DOHH2 (cell line): Measurements from ENCODE around the gene IGSF10.

Source experiments
- H3F3A ChIP-seq: fragments of 200-600 bp; sonication (generic), shearing (Covaris generic); 2 replicates; pipeline ENCODE4 v1.6.0; 2016; ENCODE audit warnings: antibody characterized with exemption, mild to moderate bottlenecking; ENCODE audit not compliant: control insufficient read depth, insufficient read depth
- H3K27ac ChIP-seq: fragments of 200-600 bp; sonication (generic); 2 replicates; pipeline ENCODE4 v1.5.1; 2014; ENCODE audit warnings: low read depth, mild to moderate bottlenecking, low read length, moderate library complexity
- H3K27me3 ChIP-seq: fragments of 200-600 bp; sonication (generic); 2 replicates; pipeline ENCODE4 v1.6.1; 2014; ENCODE audit warnings: mild to moderate bottlenecking, low read length, mixed read lengths; ENCODE audit not compliant: control insufficient read depth
- H3K36me3 ChIP-seq: fragments of 200-600 bp; sonication (generic); 2 replicates; pipeline ENCODE4 v1.6.1; 2014; ENCODE audit warnings: mild to moderate bottlenecking, low read length, moderate library complexity, mixed read lengths; ENCODE audit not compliant: control insufficient read depth
- H3K4me1 ChIP-seq: fragments of 200-600 bp; sonication (generic); 2 replicates; pipeline ENCODE4 v1.6.1; 2014; ENCODE audit warnings: mild to moderate bottlenecking, low read length, mixed read lengths; ENCODE audit not compliant: control insufficient read depth
- H3K4me2 ChIP-seq: fragments of 200-600 bp; sonication (generic); 2 replicates; pipeline ENCODE4 v1.6.0; 2014; ENCODE audit warnings: mild to moderate bottlenecking, low read length, moderate library complexity
- H3K4me3 ChIP-seq: fragments of 200-600 bp; sonication (generic); 2 replicates; pipeline ENCODE4 v1.5.1; 2014; ENCODE audit warnings: mild to moderate bottlenecking, low read length, mixed read lengths
- H3K79me2 ChIP-seq: fragments of 200-600 bp; sonication (generic); 2 replicates; pipeline ENCODE4 v1.6.1; 2014; ENCODE audit warnings: mild to moderate bottlenecking, low read length, mixed read lengths; ENCODE audit not compliant: control insufficient read depth
- H3K9me2 ChIP-seq: fragments of 200-600 bp; sonication (generic); replicated peaks from 2 replicates; pipeline ENCODE4 v1.6.1; 2014; ENCODE audit warnings: mild to moderate bottlenecking, low read length, mixed read lengths; ENCODE audit not compliant: control insufficient read depth
- H3K9me3 ChIP-seq: fragments of 200-600 bp; sonication (generic); 2 replicates; pipeline ENCODE4 v1.6.1; 2014; ENCODE audit warnings: antibody characterized with exemption, low read length, mixed read lengths; ENCODE audit not compliant: control insufficient read depth, insufficient read depth
- H4K20me1 ChIP-seq: fragments of 200-600 bp; sonication (generic); 2 replicates; pipeline ENCODE4 v1.6.0; 2014; ENCODE audit warnings: low read depth, mild to moderate bottlenecking, antibody characterized with exemption, low read length, moderate library complexity; ENCODE audit not compliant: control insufficient read depth, insufficient read depth
- EZH2phosphoT487 ChIP-seq: fragments of 200-600 bp; sonication (generic); IDR thresholded peaks from 2 replicates; pipeline ENCODE4 v1.6.1; 2017; ENCODE audit warnings: borderline replicate concordance, mild to moderate bottlenecking, antibody characterized with exemption, low read length, moderate library complexity, mixed read lengths
- TF ChIP-seq, protein P1 (sequence below): fragments of 200-600 bp; sonication (generic); IDR thresholded peaks from one replicate; pipeline ENCODE4 v1.5.1; 2014; ENCODE audit warnings: antibody characterized with exemption, mild to moderate bottlenecking, low read depth, low read length; ENCODE audit not compliant: poor library complexity, severe bottlenecking

Gene IGSF10

DNA sequence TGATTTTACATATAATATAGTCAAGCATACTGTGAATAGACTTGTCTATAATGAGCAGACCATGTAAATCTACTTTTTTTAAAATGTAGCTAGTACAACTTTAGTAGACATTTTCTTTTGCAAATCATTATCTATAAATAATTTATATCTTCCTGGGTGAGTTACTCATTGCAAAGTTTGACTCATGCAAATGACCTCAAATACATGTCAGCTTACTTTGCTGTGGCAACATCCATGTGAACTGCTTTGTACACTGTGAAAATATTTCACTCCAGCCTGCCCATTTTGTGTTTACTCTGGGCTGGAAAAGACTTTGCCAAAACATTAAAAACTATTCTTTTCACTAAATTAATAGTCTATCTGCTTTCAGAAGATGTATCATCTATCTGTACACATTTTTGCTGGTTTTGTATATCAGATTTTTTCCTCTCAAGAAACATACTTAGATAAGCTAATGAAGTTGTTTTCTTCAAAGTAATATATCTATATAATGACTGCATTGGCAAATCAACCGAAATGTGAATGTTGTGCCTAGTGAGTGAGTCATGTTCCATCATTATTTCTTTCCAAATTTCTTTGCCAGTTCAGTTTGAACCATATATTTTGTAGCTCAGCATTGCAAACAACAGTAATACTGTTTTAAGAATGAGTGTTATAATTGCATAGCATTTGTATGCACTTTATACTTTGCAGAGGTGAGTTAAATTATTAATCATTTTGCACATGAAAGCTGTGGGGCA is 26.5 kb downstream of the IGSF10 start:
- no peak for TF ChIP-seq EZH2phosphoT487
- TF ChIP-seq, protein P1, sequence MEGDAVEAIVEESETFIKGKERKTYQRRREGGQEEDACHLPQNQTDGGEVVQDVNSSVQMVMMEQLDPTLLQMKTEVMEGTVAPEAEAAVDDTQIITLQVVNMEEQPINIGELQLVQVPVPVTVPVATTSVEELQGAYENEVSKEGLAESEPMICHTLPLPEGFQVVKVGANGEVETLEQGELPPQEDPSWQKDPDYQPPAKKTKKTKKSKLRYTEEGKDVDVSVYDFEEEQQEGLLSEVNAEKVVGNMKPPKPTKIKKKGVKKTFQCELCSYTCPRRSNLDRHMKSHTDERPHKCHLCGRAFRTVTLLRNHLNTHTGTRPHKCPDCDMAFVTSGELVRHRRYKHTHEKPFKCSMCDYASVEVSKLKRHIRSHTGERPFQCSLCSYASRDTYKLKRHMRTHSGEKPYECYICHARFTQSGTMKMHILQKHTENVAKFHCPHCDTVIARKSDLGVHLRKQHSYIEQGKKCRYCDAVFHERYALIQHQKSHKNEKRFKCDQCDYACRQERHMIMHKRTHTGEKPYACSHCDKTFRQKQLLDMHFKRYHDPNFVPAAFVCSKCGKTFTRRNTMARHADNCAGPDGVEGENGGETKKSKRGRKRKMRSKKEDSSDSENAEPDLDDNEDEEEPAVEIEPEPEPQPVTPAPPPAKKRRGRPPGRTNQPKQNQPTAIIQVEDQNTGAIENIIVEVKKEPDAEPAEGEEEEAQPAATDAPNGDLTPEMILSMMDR: no peak
- Histone ChIP-seq H3F3A (no peaks in the 10 kb centered on the region), H3K4me2 (peak overlapping the region; percentile 40), H3K36me3 (peaks cover 4% of the 10 kb centered on the region; the same call in 1 of the 2 replicates), H3K9me3 (no peaks in the 10 kb centered on the region), H3K27me3 (no peaks in the 10 kb centered on the region), H3K9me2 (no peaks in the 10 kb centered on the region), H3K4me1 (peaks cover 41% of the 10 kb centered on the region), H3K27ac (peak overlapping the region; percentile 20), H4K20me1 (no peaks in the 10 kb centered on the region), H3K79me2 (no peaks in the 10 kb centered on the region), H3K4me3 (no peak overlapping the region; the same call in 1 of the 2 replicates)

DNA sequence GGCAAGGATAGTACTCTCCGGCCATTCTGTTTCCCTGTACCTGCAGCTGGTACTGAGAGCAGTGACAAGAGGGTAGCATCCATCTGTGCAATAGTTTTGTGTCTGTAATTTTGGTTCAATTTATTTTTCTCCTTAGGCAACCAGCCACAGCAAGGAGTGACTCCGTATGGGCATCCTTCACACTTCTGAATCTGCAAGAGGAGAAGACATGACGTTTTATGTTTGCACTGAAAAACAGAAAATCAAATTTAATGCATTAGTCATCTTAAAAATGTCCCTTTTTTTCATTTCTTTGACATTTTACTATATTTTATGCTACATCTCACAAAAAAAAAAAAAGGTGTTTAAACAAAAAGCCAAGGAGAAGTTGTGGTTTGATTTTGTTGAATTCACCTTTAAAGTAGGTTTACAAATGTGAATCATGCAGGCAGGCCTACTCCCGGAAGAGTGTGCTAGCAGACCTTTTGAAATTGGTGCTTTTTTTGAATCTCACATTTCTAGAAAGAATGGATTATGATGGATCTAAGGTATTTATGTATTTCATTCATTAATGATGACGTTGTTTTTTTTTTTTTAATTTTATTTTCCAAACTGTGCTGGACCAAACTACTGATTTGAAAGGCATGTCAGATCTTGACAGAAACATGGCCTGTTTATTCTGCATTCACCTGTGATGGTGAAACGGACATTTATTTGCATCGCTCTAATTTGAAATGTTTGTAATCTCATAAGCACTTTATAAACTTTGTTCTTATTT is 28.1 kb downstream of the IGSF10 start:
- no peaks in the 10 kb centered on the region for H3K9me3 ChIP-seq
- no peaks in the 10 kb centered on the region for H3F3A ChIP-seq
- no peak overlapping the region for H3K4me2 ChIP-seq
- H3K79me2 ChIP-seq: no peaks in the 10 kb centered on the region
- no peaks in the 10 kb centered on the region for H3K27me3 ChIP-seq
- no peak overlapping the region for H3K4me3 ChIP-seq
- H3K4me1 ChIP-seq: peaks cover 30% of the 10 kb centered on the region
- no peaks in the 10 kb centered on the region for H4K20me1 ChIP-seq
- peaks cover 4% of the 10 kb centered on the region; the same call in 1 of the 2 replicates for H3K36me3 ChIP-seq
- H3K9me2 ChIP-seq: no peaks in the 10 kb centered on the region
- no peak overlapping the region for H3K27ac ChIP-seq
- TF ChIP-seq, protein P1: no peak
- no peak for TF ChIP-seq EZH2phosphoT487

DNA sequence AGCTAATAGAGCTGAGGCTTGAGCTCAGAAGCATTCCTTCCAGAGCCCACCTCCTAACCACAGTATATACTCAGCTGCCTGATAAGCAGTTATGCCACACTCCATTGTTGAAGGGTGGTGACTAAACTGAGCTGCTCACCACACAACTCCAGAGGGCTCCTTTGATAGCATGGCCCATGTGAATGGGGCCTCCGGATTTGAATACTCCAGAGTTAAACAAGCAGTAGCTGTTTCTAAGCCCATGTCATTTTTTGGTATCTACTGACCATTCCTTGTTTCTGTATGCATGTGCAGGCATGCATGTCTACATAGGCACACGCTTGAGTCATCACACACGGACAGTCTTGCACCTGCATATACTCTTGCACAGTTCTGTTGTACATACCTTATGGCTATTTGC is 28.9 kb downstream of the IGSF10 start:
- Histone ChIP-seq H3K27me3 (no peaks in the 10 kb centered on the region), H3K9me3 (no peaks in the 10 kb centered on the region), H4K20me1 (no peaks in the 10 kb centered on the region), H3K9me2 (no peaks in the 10 kb centered on the region), H3K4me1 (peaks cover 31% of the 10 kb centered on the region), H3K79me2 (no peaks in the 10 kb centered on the region), H3K27ac (no peak overlapping the region), H3K4me3 (no peak overlapping the region), H3F3A (no peaks in the 10 kb centered on the region), H3K36me3 (peaks cover 4% of the 10 kb centered on the region; the same call in 1 of the 2 replicates), H3K4me2 (no peak overlapping the region)
- TF ChIP-seq, protein P1: no peak
- no peak for TF ChIP-seq EZH2phosphoT487
